GM12878 (cell line): ENCODE measurements around the gene CPNE5. TPM values are rescaled to one million over a fixed set of nuclear protein-coding genes. Genes with fewer than 3 reads are reported as not detected.

Experiments used
- ATAC-seq: fragments of 200-7000 bp; cut with Tn5 transposase; 3 replicates; pipeline ENCODE4 v1.9.1; 2020; ENCODE audit warnings: mild to moderate bottlenecking, moderate library complexity
- BruUV-seq: library from RNA; stranded (reverse); fragments of 400-500 nt; replicated peaks from 2 replicates; lab custom pipeline; 2021; lab: Mats Ljungman, UMichigan
- CTCF ChIA-PET: fragments of 300-600 bp; sonication (Branson Sonifier 250); formaldehyde crosslinking; extraction: SDS; loops from one replicate; lab custom pipeline; 2021; ENCODE audit warnings: inconsistent platforms; lab: Yijun Ruan, JAX
- POLR2A ChIA-PET: fragments of 350-600 bp; formaldehyde crosslinking; extraction: SDS; loops from one replicate; lab custom pipeline; 2021; ENCODE audit warnings: inconsistent platforms; lab: Charles Lee
- RAD21 ChIA-PET: fragments of 300-600 bp; sonication (Branson Sonifier 250); formaldehyde crosslinking; loops from one replicate; lab custom pipeline; 2023; ENCODE audit warnings: antibody characterized with exemption; ENCODE audit not compliant: unreplicated experiment; lab: Charles Lee
- SMC1A ChIA-PET: fragments of 300-600 bp; sonication (Branson Sonifier 250); formaldehyde crosslinking; loops from one replicate; lab custom pipeline; 2023; ENCODE audit not compliant: unreplicated experiment, uncharacterized antibody; lab: Charles Lee
- DNase-seq: peaks from one replicate; pipeline ENCODE4 v3.0.0-alpha.2; 2011; ENCODE audit warnings: low read depth, low spot score
- FAIRE-seq: peaks from 3 replicates; lab custom pipeline; 2011; peaks lifted over from hg19 to GRCh38; lab: Jason Lieb, UNC
- H2AFZ ChIP-seq: 2 replicates; pipeline ENCODE4 v1.6.0; 2011; ENCODE audit warnings: low read depth, low read length, control low read depth; ENCODE audit not compliant: control insufficient read depth
- H3K27ac ChIP-seq: 2 replicates; pipeline ENCODE4 v1.5.1; 2011; ENCODE audit warnings: control low read depth; ENCODE audit not compliant: control insufficient read depth, insufficient read depth
- H3K27me3 ChIP-seq, 2 experiments: replicated peaks in 1 of 2; 2 replicates each; pipeline versions ENCODE4 v1.6.0 to v1.6.1; 2011; ENCODE audit warnings: low read length in 1 of 2; ENCODE audit not compliant: control insufficient read depth in 2 of 2, insufficient read depth in 2 of 2
- H3K36me3 ChIP-seq, 2 experiments: 2 replicates each; pipeline ENCODE4 v1.5.1; 2011; ENCODE audit warnings: low read length in 1 of 2; ENCODE audit not compliant: control insufficient read depth in 2 of 2, insufficient read depth in 2 of 2
- H3K4me1 ChIP-seq: 2 replicates; pipeline ENCODE4 v1.6.1; 2011; ENCODE audit warnings: mild to moderate bottlenecking, low read length, moderate library complexity, mixed read lengths; ENCODE audit not compliant: control insufficient read depth, insufficient read depth
- H3K4me2 ChIP-seq: 2 replicates; pipeline ENCODE4 v1.6.0; 2011; ENCODE audit warnings: control low read depth; ENCODE audit not compliant: control insufficient read depth, insufficient read depth
- H3K4me3 ChIP-seq: fragments of 200-600 bp; sonication (generic); 2 replicates; pipeline ENCODE4 v1.5.1; 2016
- H3K79me2 ChIP-seq: 2 replicates; pipeline ENCODE4 v1.6.0; 2011; ENCODE audit warnings: low read length; ENCODE audit not compliant: control insufficient read depth, insufficient read depth
- H3K9ac ChIP-seq: 2 replicates; pipeline ENCODE4 v1.8.0; 2011; ENCODE audit warnings: low read length, control low read depth, mixed read lengths; ENCODE audit not compliant: control insufficient read depth, insufficient read depth
- H3K9me3 ChIP-seq: replicated peaks from 3 replicates; pipeline ENCODE4 v1.5.1; 2011; ENCODE audit warnings: mild to moderate bottlenecking, low read length; ENCODE audit not compliant: control insufficient read depth, insufficient read depth
- H4K20me1 ChIP-seq: 2 replicates; pipeline ENCODE4 v1.6.0; 2011; ENCODE audit not compliant: control insufficient read depth, insufficient read depth
- BMI1 ChIP-seq: fragments of 450-650 bp; IDR thresholded peaks from 2 replicates; pipeline ENCODE4 v1.6.1; 2016; ENCODE audit warnings: mild to moderate bottlenecking, moderate library complexity, borderline replicate concordance
- ESRRA ChIP-seq: IDR thresholded peaks from 2 replicates; pipeline ENCODE4 v1.6.1; 2012; ENCODE audit warnings: mild to moderate bottlenecking, low read length, improper control_type of control experiment
- FOXK2 ChIP-seq: fragments of 450-650 bp; IDR thresholded peaks from 2 replicates; pipeline ENCODE4 v1.6.1; 2017; ENCODE audit warnings: mild to moderate bottlenecking, moderate library complexity
- JUNB ChIP-seq: IDR thresholded peaks from 2 replicates; pipeline ENCODE4 v1.6.1; 2016; ENCODE audit warnings: antibody characterized with exemption, mild to moderate bottlenecking
- KDM1A ChIP-seq: fragments of 200-600 bp; sonication (generic); IDR thresholded peaks from 2 replicates; pipeline ENCODE4 v1.6.1; 2016; ENCODE audit warnings: borderline replicate concordance
- MYB ChIP-seq: fragments of 150-350 bp; IDR thresholded peaks from 2 replicates; pipeline ENCODE4 v1.6.1; 2014; ENCODE audit warnings: mild to moderate bottlenecking, low read depth, low read length, borderline replicate concordance
- SIX5 ChIP-seq: IDR thresholded peaks from 2 replicates; pipeline ENCODE4 v1.6.1; 2011; ENCODE audit warnings: mild to moderate bottlenecking, low read depth, low read length, moderate library complexity; ENCODE audit not compliant: severe bottlenecking
- SREBF1 ChIP-seq: IDR thresholded peaks from 2 replicates; pipeline ENCODE4 v1.6.1; 2012; ENCODE audit warnings: mild to moderate bottlenecking, low read length
- SREBF2 ChIP-seq: IDR thresholded peaks from 2 replicates; pipeline ENCODE4 v1.6.1; 2012; ENCODE audit warnings: mild to moderate bottlenecking, low read length
- SRF ChIP-seq, 2 experiments: IDR thresholded peaks; 2 replicates each; pipeline ENCODE4 v1.6.1; 2011; ENCODE audit warnings: low read depth in 2 of 2, low read length in 2 of 2, mild to moderate bottlenecking in 1 of 2, moderate library complexity in 1 of 2
- SUPT20H ChIP-seq: IDR thresholded peaks from 2 replicates; pipeline ENCODE4 v1.6.1; 2011; ENCODE audit warnings: low read depth, mild to moderate bottlenecking, low read length, moderate library complexity, borderline replicate concordance; ENCODE audit not compliant: control insufficient read depth
- ZBTB40 ChIP-seq: fragments of 450-650 bp; IDR thresholded peaks from 2 replicates; pipeline ENCODE4 v1.6.1; 2016; ENCODE audit warnings: mild to moderate bottlenecking, moderate library complexity, borderline replicate concordance
- ZNF592 ChIP-seq: fragments of 450-650 bp; IDR thresholded peaks from 2 replicates; pipeline ENCODE4 v1.6.1; 2017; ENCODE audit warnings: mild to moderate bottlenecking, moderate library complexity
- WGBS: methylation state at CpG from one replicate; pipeline ENCODE4 v1.1.6; 2016; ENCODE audit warnings: low lambda C conversion rate; ENCODE audit not compliant: insufficient replicate concordance, insufficient coverage; ENCODE audit errors: missing lambda C conversion rate; 5-methylcytosine and 5-hydroxymethylcytosine counted together
- in situ Hi-C: fragments of 300-500 bp; cut with MboI; formaldehyde crosslinking; loops from 9 replicates; pipeline ENCODE4 v1.14.3; 2018; ENCODE audit warnings: mixed read lengths
- intact Hi-C: fragments of 100-400 bp; cut with micrococcal nuclease; formaldehyde crosslinking; loops from one replicate; pipeline ENCODE4 v1.14.2; 2022; ENCODE audit not compliant: unreplicated experiment
- polyA plus RNA-seq, 11 experiments: library from polyadenylated mRNA; depleted of rRNA in 4 of 11; unstranded in 6 of 11; stranded (reverse) in 5 of 11; fragments of >200 nt; fragmentation: Nextera tagmentation in 4 of 11; fragmentation: Illumina TruSeq in 1 of 11; extraction: Ambion mirVana in 4 of 11; extraction: Trizol in 1 of 11; gene quantifications; 1 replicate in 1 of 11; 2 replicates in 10 of 11; pipeline versions ENCODE4 v1.2.1 to v1.2.3, GENCODE V29; 2011 to 2016; ENCODE audit warnings: inconsistent platforms in 2 of 11, missing spikeins in 2 of 11, low read depth in 1 of 11
- total RNA-seq, 4 experiments: library from RNA; depleted of rRNA in 3 of 4; stranded (reverse); fragments of >200 nt in 3 of 4; fragmentation: Illumina TruSeq in 1 of 4; extraction: Trizol in 1 of 4; gene quantifications; 2 replicates each; pipeline versions ENCODE4 v1.2.1 to v1.2.3, GENCODE V29; 2013 to 2021
- TF ChIP-seq, protein P1 (sequence below): fragments of 450-650 bp; IDR thresholded peaks from 2 replicates; pipeline ENCODE4 v1.6.1; 2017; ENCODE audit warnings: borderline replicate concordance
- TF ChIP-seq, protein P2 (sequence below): IDR thresholded peaks from 2 replicates; pipeline ENCODE4 v1.6.1; 2011; ENCODE audit warnings: low read depth, mild to moderate bottlenecking, low read length, moderate library complexity, borderline replicate concordance; ENCODE audit errors: extremely low read depth

CPNE5 gene
- total and polyA plus RNA-seq, 10 of the 15 experiments (the other 5 are each of a cell fraction or from before 2014, with no cell fraction given), result 2.4 to 39.1 (median 18.2) TPM

DNA sequence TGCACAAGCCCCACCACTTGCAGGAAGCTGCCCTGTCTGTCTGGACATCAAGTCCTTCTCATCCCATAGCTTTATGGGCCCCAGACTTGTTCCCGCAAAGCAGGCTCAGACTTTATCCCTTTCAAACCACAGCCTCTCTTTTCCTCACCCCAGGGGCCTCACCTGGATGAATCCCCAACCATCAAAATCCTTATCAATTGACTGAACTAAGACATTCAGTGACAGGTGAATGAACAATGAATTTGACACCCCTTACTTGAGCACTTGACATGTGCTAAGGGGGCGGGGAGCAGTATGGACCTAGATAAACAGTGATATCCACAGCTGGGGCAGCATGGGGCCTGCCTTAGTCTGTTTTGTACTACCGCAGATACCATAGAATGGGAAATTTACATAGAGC lies 136.6 kb downstream of the CPNE5 start:
- DNase-seq (no peak), FAIRE-seq (no peak), ATAC-seq (no peak)
- in situ Hi-C loops, result no loop called here
- H3K27ac ChIP-seq, result no peak overlapping the region
- CTCF ChIA-PET, result interaction anchor here (1.1 to 4.0 kb wide), 4 partner anchors 9 to 87 kb away, joined by 4 to 27 read pairs (median 5); no protein-coding TSS in a partner anchor
- H3K4me3 ChIP-seq, result no peak overlapping the region
- H2AFZ ChIP-seq, result no peak overlapping the region
- SMC1A ChIA-PET, result interaction anchor here (1.1 kb wide), 1 partner anchor 9 kb away, joined by 4 read pairs; no protein-coding TSS in a partner anchor
- BruUV-seq, result no TSS peak
- no peak overlapping the region for H3K9ac ChIP-seq
- H3K4me1 ChIP-seq, result no peaks in the 10 kb centered on the region
- no peaks in the 10 kb centered on the region for H3K9me3 ChIP-seq
- no peaks in the 10 kb centered on the region for H3K79me2 ChIP-seq
- H3K36me3 ChIP-seq, result no peaks in the 10 kb centered on the region
- intact Hi-C loops, result no loop called here
- RAD21 ChIA-PET, result interaction anchor here (0.5 kb wide), 1 partner anchor 74 kb away, joined by 3 read pairs; no protein-coding TSS in a partner anchor
- no peak overlapping the region for H3K4me2 ChIP-seq
- H4K20me1 ChIP-seq, result no peaks in the 10 kb centered on the region
- H3K27me3 ChIP-seq, result no peaks in the 10 kb centered on the region
- POLR2A ChIA-PET, result no interaction called here
- 65% methylated on average over 3 of the region's 3 CpGs for WGBS
- TF ChIP-seq SIX5 (no peak), MYB (no peak), SUPT20H (no peak), FOXK2 (no peak), JUNB (no peak), ZBTB40 (no peak), ZNF592 (no peak), ESRRA (no peak), SRF (IDR thresholded peaks at IDR 0.05; ENCODE audit: low read depth in 2 of 2, low read length in 2 of 2) (no peak), SREBF2 (no peak), KDM1A (no peak), SREBF1 (no peak), BMI1 (no peak)
- TF ChIP-seq, protein P1, sequence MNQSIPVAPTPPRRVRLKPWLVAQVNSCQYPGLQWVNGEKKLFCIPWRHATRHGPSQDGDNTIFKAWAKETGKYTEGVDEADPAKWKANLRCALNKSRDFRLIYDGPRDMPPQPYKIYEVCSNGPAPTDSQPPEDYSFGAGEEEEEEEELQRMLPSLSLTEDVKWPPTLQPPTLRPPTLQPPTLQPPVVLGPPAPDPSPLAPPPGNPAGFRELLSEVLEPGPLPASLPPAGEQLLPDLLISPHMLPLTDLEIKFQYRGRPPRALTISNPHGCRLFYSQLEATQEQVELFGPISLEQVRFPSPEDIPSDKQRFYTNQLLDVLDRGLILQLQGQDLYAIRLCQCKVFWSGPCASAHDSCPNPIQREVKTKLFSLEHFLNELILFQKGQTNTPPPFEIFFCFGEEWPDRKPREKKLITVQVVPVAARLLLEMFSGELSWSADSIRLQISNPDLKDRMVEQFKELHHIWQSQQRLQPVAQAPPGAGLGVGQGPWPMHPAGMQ, result no peak
- TF ChIP-seq, protein P2, sequence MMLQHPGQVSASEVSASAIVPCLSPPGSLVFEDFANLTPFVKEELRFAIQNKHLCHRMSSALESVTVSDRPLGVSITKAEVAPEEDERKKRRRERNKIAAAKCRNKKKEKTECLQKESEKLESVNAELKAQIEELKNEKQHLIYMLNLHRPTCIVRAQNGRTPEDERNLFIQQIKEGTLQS, result no peak
